NT2/D1 (cell line): ENCODE data around the gene CLDN24.

Experiments
- SUZ12 ChIP-seq: IDR thresholded peaks from 2 replicates; pipeline ENCODE4 v1.6.1; 2011; ENCODE audit not compliant: insufficient read length, insufficient read depth; ENCODE audit errors: extremely low read depth
- YY1 ChIP-seq: IDR thresholded peaks from 2 replicates; pipeline ENCODE4 v1.6.1; 2011; ENCODE audit not compliant: insufficient read length, insufficient read depth
- ZNF274 ChIP-seq: IDR thresholded peaks from 2 replicates; pipeline ENCODE4 v1.6.1; 2011; ENCODE audit warnings: mild to moderate bottlenecking, low read depth, low read length

- no peak for TF ChIP-seq YY1
- TF ChIP-seq SUZ12: no peak
- TF ChIP-seq ZNF274: no peak
Measured at GRCh38 chr4:183272384-183272783, 49.8 kb downstream of the CLDN24 start.
